GM23338 (cell line): ENCODE measurements around the gene FBXW7. TPM values are rescaled to one million over a fixed set of nuclear protein-coding genes. Genes with fewer than 3 reads are reported as not detected.

ENCODE experiments used
- ATAC-seq: fragments of 200-7000 bp; cut with Tn5 transposase; 3 replicates; pipeline ENCODE4 v1.9.1; 2020
- DNase-seq: peaks from one replicate; pipeline ENCODE4 v3.0.0-alpha.2; 2015; ENCODE audit warnings: low spot score
- H2AFZ ChIP-seq: fragments of 200-600 bp; sonication (generic); 2 replicates; pipeline ENCODE4 v1.8.0; 2016; ENCODE audit warnings: antibody characterized with exemption, mild to moderate bottlenecking, moderate library complexity
- H3F3A ChIP-seq: fragments of 200-600 bp; sonication (generic); replicated peaks from 2 replicates; pipeline ENCODE4 v1.8.0; 2017; ENCODE audit warnings: antibody characterized with exemption, mixed run types, low read depth
- H3K27ac ChIP-seq: fragments of 200-600 bp; sonication (generic); 2 replicates; pipeline ENCODE4 v1.6.1; 2016; ENCODE audit warnings: low read depth
- H3K27me3 ChIP-seq: fragments of 200-600 bp; sonication (generic); 2 replicates; pipeline ENCODE4 v1.8.0; 2016; ENCODE audit warnings: mild to moderate bottlenecking, mixed run types, moderate library complexity; ENCODE audit not compliant: insufficient read depth
- H3K36me3 ChIP-seq: fragments of 200-600 bp; sonication (generic); 2 replicates; pipeline ENCODE4 v1.8.0; 2016; ENCODE audit warnings: mild to moderate bottlenecking; ENCODE audit not compliant: insufficient read depth
- H3K4me1 ChIP-seq: fragments of 200-600 bp; sonication (generic); 2 replicates; pipeline ENCODE4 v1.8.0; 2016; ENCODE audit warnings: mild to moderate bottlenecking, moderate library complexity; ENCODE audit not compliant: insufficient read depth
- H3K4me2 ChIP-seq: fragments of 200-600 bp; sonication (generic); 2 replicates; pipeline ENCODE4 v1.7.1; 2017; ENCODE audit warnings: mixed run types
- H3K4me3 ChIP-seq: fragments of 200-600 bp; sonication (generic); 2 replicates; pipeline ENCODE4 v1.6.1; 2016; ENCODE audit warnings: mixed run types
- H3K79me2 ChIP-seq: fragments of 200-600 bp; sonication (generic); replicated peaks from 2 replicates; pipeline ENCODE4 v1.8.0; 2017; ENCODE audit warnings: mild to moderate bottlenecking; ENCODE audit not compliant: insufficient read depth
- H3K9me2 ChIP-seq: fragments of 200-600 bp; sonication (generic); 2 replicates; pipeline ENCODE4 v1.8.0; 2017; ENCODE audit not compliant: insufficient read depth
- H4K20me1 ChIP-seq: fragments of 200-600 bp; sonication (generic); replicated peaks from 2 replicates; pipeline ENCODE4 v1.8.0; 2017; ENCODE audit warnings: mild to moderate bottlenecking; ENCODE audit not compliant: insufficient read depth
- H3K27ac Mint-ChIP-seq: 2 replicates; pipeline ENCODE4 v1.8.0; 2020; ENCODE audit warnings: inconsistent platforms, mild to moderate bottlenecking, moderate library complexity, mixed read lengths
- H3K27me3 Mint-ChIP-seq: 3 replicates; pipeline ENCODE4 v1.8.0; 2022; ENCODE audit warnings: low read depth, mild to moderate bottlenecking, moderate library complexity, mixed read lengths, inconsistent platforms; ENCODE audit not compliant: insufficient read depth, poor library complexity
- H3K36me3 Mint-ChIP-seq: 3 replicates; pipeline ENCODE4 v1.8.0; 2021; ENCODE audit warnings: low read depth, mild to moderate bottlenecking, inconsistent platforms, moderate library complexity, mixed read lengths
- H3K4me1 Mint-ChIP-seq: 3 replicates; pipeline ENCODE4 v1.8.0; 2020; ENCODE audit warnings: mild to moderate bottlenecking, inconsistent platforms, mixed read lengths
- H3K4me3 Mint-ChIP-seq: 3 replicates; pipeline ENCODE4 v1.8.0; 2021; ENCODE audit warnings: moderate library complexity, mild to moderate bottlenecking, inconsistent platforms, mixed read lengths
- H3K9me3 Mint-ChIP-seq: 3 replicates; pipeline ENCODE4 v1.8.0; 2020; ENCODE audit warnings: moderate library complexity, mild to moderate bottlenecking, inconsistent platforms, mixed read lengths
- CREB1 ChIP-seq: fragments of 250-450 bp; sonication (Bioruptor Pico); IDR thresholded peaks from 2 replicates; pipeline ENCODE4 v1.5.0; 2020; ENCODE audit warnings: low read depth, mild to moderate bottlenecking, moderate library complexity
- ETS1 ChIP-seq: IDR thresholded peaks from 2 replicates; pipeline ENCODE4 v1.6.1; 2016; ENCODE audit warnings: antibody characterized with exemption
- JUNB ChIP-seq: IDR thresholded peaks from one replicate; pipeline ENCODE4 v1.6.1; 2016; ENCODE audit warnings: antibody characterized with exemption; ENCODE audit not compliant: unreplicated experiment
- NANOG ChIP-seq: IDR thresholded peaks from 2 replicates; pipeline ENCODE4 v1.6.1; 2016; ENCODE audit warnings: antibody characterized with exemption, borderline replicate concordance
- POLR2AphosphoS5 ChIP-seq: IDR thresholded peaks from 2 replicates; pipeline ENCODE4 v1.6.1; 2016; ENCODE audit warnings: antibody characterized with exemption, low read depth
- REST ChIP-seq: IDR thresholded peaks from one replicate; pipeline ENCODE4 v1.6.1; 2018; ENCODE audit warnings: antibody characterized with exemption; ENCODE audit not compliant: unreplicated experiment
- STAT1 ChIP-seq: IDR thresholded peaks from one replicate; pipeline ENCODE4 v1.6.1; 2016; ENCODE audit warnings: antibody characterized with exemption; ENCODE audit not compliant: unreplicated experiment
- ZNF331 ChIP-seq: fragments of 250-450 bp; sonication (Bioruptor Pico); IDR thresholded peaks from 2 replicates; pipeline ENCODE4 v1.5.0; 2020; ENCODE audit warnings: low read depth, mild to moderate bottlenecking, moderate library complexity
- ZNF462 ChIP-seq: fragments of 250-450 bp; sonication (Bioruptor Pico); IDR thresholded peaks from 2 replicates; pipeline ENCODE4 v1.5.0; 2020; ENCODE audit warnings: mild to moderate bottlenecking, moderate library complexity
- polyA plus RNA-seq: library from polyadenylated mRNA; unstranded; fragments of >200 nt; fragmentation: Nextera tagmentation; extraction: Ambion mirVana; gene quantifications from 2 replicates; pipeline ENCODE4 v1.2.1, GENCODE V29; 2016
- total RNA-seq: library from RNA; depleted of rRNA; stranded (reverse); fragments of >200 nt; shearing (Covaris generic); gene quantifications from 2 replicates; pipeline ENCODE4 v1.2.3, GENCODE V29; 2014

FBXW7 gene
- total and polyA plus RNA-seq, 2 experiments from 2014 or later, result 25.8 to 34.7 TPM

GRCh38 chr4:152531479-152531878, 4.4 kb downstream of the FBXW7 start:
- Histone ChIP-seq H3K79me2 (peaks cover 89% of the 10 kb centered on the region), H3K4me2 (no peak overlapping the region)
- no peak for DNase-seq

More at GRCh38 chr4:152531479-152531878, 4.4 kb downstream of the FBXW7 start:
- ATAC-seq, result no peak
- no peak for TF ChIP-seq STAT1
- no peak for TF ChIP-seq POLR2AphosphoS5
- TF ChIP-seq JUNB, result no peak
- TF ChIP-seq ETS1, result no peak
- no peak for TF ChIP-seq CREB1 (CRISPR knock-in tag)
- TF ChIP-seq ZNF462 (CRISPR knock-in tag), result no peak
- TF ChIP-seq REST, result no peak
- TF ChIP-seq NANOG, result no peak
- no peak for TF ChIP-seq ZNF331
- Mint-ChIP-seq H3K4me1 (peaks cover 11% of the 10 kb centered on the region), H3K9me3 (no peaks in the 10 kb centered on the region), H3K36me3 (no peaks in the 10 kb centered on the region), H3K27me3 (peaks cover 7% of the 10 kb centered on the region), H3K27ac (no peak overlapping the region), H3K4me3 (no peak overlapping the region)
- Histone ChIP-seq H3K9me2 (no peaks in the 10 kb centered on the region), H3K4me3 (no peak overlapping the region), H3K27me3 (peaks cover 7% of the 10 kb centered on the region; the same call in 1 of the 2 replicates), H3K36me3 (no peaks in the 10 kb centered on the region), H3F3A (no peaks in the 10 kb centered on the region), H3K4me1 (no peaks in the 10 kb centered on the region), H3K27ac (no peak overlapping the region), H2AFZ (no peak overlapping the region), H4K20me1 (peaks cover 38% of the 10 kb centered on the region)
